DMS114 treated with DMSO at 0.1 percent for 48 hours (cell line): ENCODE data around the gene SKOR1.

ENCODE experiments used
- DNase-seq: peaks from one replicate; lab custom pipeline; 2025; ENCODE audit not compliant: unreplicated experiment; lab: John Stamatoyannopoulos, UW

The SKOR1 gene

GRCh38 chr15:67845974-67846373 lies 20.7 kb downstream of the SKOR1 start:
- no peak for DNase-seq

- DNase-seq = no peak
These were observed 24.2 kb downstream of the SKOR1 start for GRCh38 chr15:67849538-67849937.

- DNase-seq = no peak
These were observed 25.0 kb downstream of the SKOR1 start for GRCh38 chr15:67850336-67850735.

GRCh38 chr15:67850994-67851571 lies 25.8 kb downstream of the SKOR1 start:
- no peak for DNase-seq

GRCh38 chr15:67852418-67852817 lies 27.1 kb downstream of the SKOR1 start:
- DNase-seq = no peak

GRCh38 chr15:67853454-67853853 lies 28.1 kb downstream of the SKOR1 start:
- no peak for DNase-seq

- DNase-seq = no peak
These were observed 29.0 kb downstream of the SKOR1 start for GRCh38 chr15:67854358-67854757.

- DNase-seq = no peak
These were observed 30.5 kb downstream of the SKOR1 start for GRCh38 chr15:67855842-67856241.

- DNase-seq = no peak
These were observed 31.9 kb downstream of the SKOR1 start for GRCh38 chr15:67857220-67857619.

- DNase-seq = no peak
These were observed 34.1 kb downstream of the SKOR1 start for GRCh38 chr15:67859331-67859946.

- no peak for DNase-seq
These were observed 36.7 kb downstream of the SKOR1 start for GRCh38 chr15:67861983-67862382.

GRCh38 chr15:67862750-67863441 lies 37.6 kb downstream of the SKOR1 start:
- DNase-seq = no peak

GRCh38 chr15:67863442-67863987 lies 38.2 kb downstream of the SKOR1 start:
- DNase-seq = peak; percentile 82

- DNase-seq = no peak
These were observed 40.0 kb downstream of the SKOR1 start for GRCh38 chr15:67865331-67865730.

GRCh38 chr15:67865766-67866165 lies 40.5 kb downstream of the SKOR1 start:
- no peak for DNase-seq

GRCh38 chr15:67869701-67870100 lies 44.4 kb downstream of the SKOR1 start:
- DNase-seq = no peak

GRCh38 chr15:67870868-67871408 lies 45.6 kb downstream of the SKOR1 start:
- DNase-seq = no peak

- DNase-seq = no peak
These were observed 48.5 kb downstream of the SKOR1 start for GRCh38 chr15:67873777-67874176.

GRCh38 chr15:67878712-67879206 lies 53.5 kb downstream of the SKOR1 start:
- DNase-seq = no peak

GRCh38 chr15:67879440-67880129 lies 54.3 kb downstream of the SKOR1 start:
- no peak for DNase-seq

- DNase-seq = no peak
These were observed 55.4 kb downstream of the SKOR1 start for GRCh38 chr15:67880651-67881182.
